WTC11 (cell line): ENCODE results near the gene NLN. TPM values are rescaled to one million over a fixed set of nuclear protein-coding genes. Genes with fewer than 3 reads are reported as not detected.

Experiments used
- ATAC-seq: fragments of 200-7000 bp; cut with Tn5 transposase; 2 replicates; pipeline ENCODE4 v1.10.0; 2021; ENCODE audit warnings: mild to moderate bottlenecking, moderate library complexity
- CTCF ChIA-PET: fragments of 300-600 bp; sonication (Branson Sonifier 250); formaldehyde crosslinking; loops from one replicate; lab custom pipeline; 2021; ENCODE audit warnings: antibody characterized with exemption; lab: Charles Lee
- POLR2A ChIA-PET: fragments of 350-600 bp; sonication (Branson Sonifier 250); formaldehyde crosslinking; loops from one replicate; lab custom pipeline; 2021; ENCODE audit warnings: antibody characterized with exemption; lab: Charles Lee
- DNase-seq: peaks from one replicate; pipeline ENCODE4 v3.0.0; 2021; ENCODE audit warnings: low spot score
- H3K27ac Mint-ChIP-seq: 2 replicates; pipeline ENCODE4 v1.8.0; 2021; ENCODE audit warnings: mixed read lengths
- H3K27me3 Mint-ChIP-seq: 2 replicates; pipeline ENCODE4 v1.8.0; 2021; ENCODE audit warnings: low read depth, mild to moderate bottlenecking, moderate library complexity, mixed read lengths
- H3K36me3 Mint-ChIP-seq: 2 replicates; pipeline ENCODE4 v1.8.0; 2021; ENCODE audit warnings: mixed read lengths
- H3K4me1 Mint-ChIP-seq: 2 replicates; pipeline ENCODE4 v1.8.0; 2022; ENCODE audit warnings: mixed read lengths
- H3K4me3 Mint-ChIP-seq: 2 replicates; pipeline ENCODE4 v1.8.0; 2021; ENCODE audit warnings: mild to moderate bottlenecking, moderate library complexity, mixed read lengths
- H3K9me3 Mint-ChIP-seq: 2 replicates; pipeline ENCODE4 v1.8.0; 2021; ENCODE audit warnings: mixed read lengths
- AFF4 ChIP-seq: sonication (generic); formaldehyde crosslinking; IDR thresholded peaks from 2 replicates; pipeline ENCODE4 v1.8.1; 2023; ENCODE audit warnings: mild to moderate bottlenecking, missing genetic modification reagents, borderline replicate concordance
- ARID4B ChIP-seq: sonication (generic); formaldehyde crosslinking; IDR thresholded peaks from 2 replicates; pipeline ENCODE4 v1.8.0; 2023; ENCODE audit warnings: missing genetic modification reagents, mild to moderate bottlenecking, borderline replicate concordance
- CTCF ChIP-seq: fragments of 200-600 bp; IDR thresholded peaks from 2 replicates; pipeline ENCODE4 v1.8.0; 2022; ENCODE audit warnings: antibody characterized with exemption
- EMX1 ChIP-seq: fragments of 250-450 bp; sonication (Bioruptor Pico); IDR thresholded peaks from 2 replicates; pipeline ENCODE4 v1.8.0; 2021; ENCODE audit warnings: mild to moderate bottlenecking
- GRHL2 ChIP-seq: fragments of 250-450 bp; sonication (Bioruptor Pico); IDR thresholded peaks from 2 replicates; pipeline ENCODE4 v1.8.0; 2022; ENCODE audit warnings: mild to moderate bottlenecking, moderate library complexity; ENCODE audit not compliant: insufficient replicate concordance, severe bottlenecking
- JUN ChIP-seq: sonication (generic); formaldehyde crosslinking; IDR thresholded peaks from 2 replicates; pipeline ENCODE4 v1.8.0; 2023; ENCODE audit warnings: mild to moderate bottlenecking, missing genetic modification reagents
- MAX ChIP-seq: sonication (generic); formaldehyde crosslinking; IDR thresholded peaks from 2 replicates; pipeline ENCODE4 v1.8.0; 2022; ENCODE audit warnings: mild to moderate bottlenecking, missing genetic modification reagents
- MLX ChIP-seq: sonication (generic); formaldehyde crosslinking; IDR thresholded peaks from 2 replicates; pipeline ENCODE4 v1.8.1; 2023; ENCODE audit warnings: mild to moderate bottlenecking, missing genetic modification reagents, moderate library complexity
- NR1H2 ChIP-seq: sonication (generic); formaldehyde crosslinking; IDR thresholded peaks from 2 replicates; pipeline ENCODE4 v1.9.0; 2021; ENCODE audit warnings: mild to moderate bottlenecking, moderate library complexity, missing genetic modification reagents
- STAT6 ChIP-seq: sonication (generic); formaldehyde crosslinking; conservative IDR thresholded peaks from 2 replicates; pipeline ENCODE4 v1.8.1; 2023; ENCODE audit warnings: mild to moderate bottlenecking, low read depth, missing genetic modification reagents, moderate library complexity
- TP53 ChIP-seq: sonication (generic); formaldehyde crosslinking; IDR thresholded peaks from 2 replicates; pipeline ENCODE4 v1.8.1; 2023; ENCODE audit warnings: mild to moderate bottlenecking, missing genetic modification reagents
- ZNF219 ChIP-seq: sonication (generic); formaldehyde crosslinking; IDR thresholded peaks from 2 replicates; pipeline ENCODE4 v1.8.0; 2023; ENCODE audit warnings: missing genetic modification reagents, mild to moderate bottlenecking, borderline replicate concordance
- ZNF396 ChIP-seq: fragments of 250-450 bp; sonication (Bioruptor Pico); IDR thresholded peaks from 2 replicates; pipeline ENCODE4 v1.8.0; 2021; ENCODE audit warnings: mild to moderate bottlenecking, moderate library complexity, borderline replicate concordance
- total RNA-seq: library from RNA; stranded (reverse); gene quantifications from 3 replicates; pipeline ENCODE4 v1.2.3, GENCODE V29; 2021

NLN gene
- total RNA-seq, 1 experiment from 2014 or later, result 163 TPM

- H3K27me3 Mint-ChIP-seq, result no peaks in the 10 kb centered on the region
- no peaks in the 10 kb centered on the region for H3K4me1 Mint-ChIP-seq
- POLR2A ChIA-PET, result no interaction called here
- H3K27ac Mint-ChIP-seq, result no peak overlapping the region
- no peaks in the 10 kb centered on the region for H3K9me3 Mint-ChIP-seq
- DNase-seq, result no peak
- no peak for ATAC-seq
- no peak overlapping the region for H3K4me3 Mint-ChIP-seq
- TF ChIP-seq ARID4B (CRISPR knock-in tag) (no peak), JUN (no peak), GRHL2 (CRISPR knock-in tag) (no peak), NR1H2 (CRISPR knock-in tag) (no peak), AFF4 (no peak), ZNF219 (CRISPR knock-in tag) (no peak), MAX (CRISPR knock-in tag) (no peak), STAT6 (CRISPR knock-in tag) (no peak), TP53 (no peak), EMX1 (CRISPR knock-in tag) (no peak)
- peaks cover 16% of the 10 kb centered on the region for H3K36me3 Mint-ChIP-seq
- CTCF ChIA-PET, result no interaction called here
These were observed 103.7 kb downstream of the NLN start for GRCh38 chr5:65825408-65826328.

GRCh38 chr5:65828022-65828896 lies 106.3 kb downstream of the NLN start:
- peaks cover 10% of the 10 kb centered on the region for H3K4me1 Mint-ChIP-seq
- H3K4me3 Mint-ChIP-seq, result no peak overlapping the region
- no peaks in the 10 kb centered on the region for H3K9me3 Mint-ChIP-seq
- DNase-seq, result no peak
- no peak for ATAC-seq
- peaks cover 11% of the 10 kb centered on the region for H3K36me3 Mint-ChIP-seq
- CTCF ChIA-PET, result no interaction called here
- POLR2A ChIA-PET, result no interaction called here
- no peak for TF ChIP-seq MLX (CRISPR knock-in tag)
- TF ChIP-seq ZNF396 (CRISPR knock-in tag), result no peak
- no peak for TF ChIP-seq CTCF
- H3K27ac Mint-ChIP-seq, result peak overlapping the region; percentile 5; the same call in 1 of the 2 replicates
- H3K27me3 Mint-ChIP-seq, result no peaks in the 10 kb centered on the region
